ENCODE measurements around the gene TP53AIP1.

TP53AIP1 gene, protein sequence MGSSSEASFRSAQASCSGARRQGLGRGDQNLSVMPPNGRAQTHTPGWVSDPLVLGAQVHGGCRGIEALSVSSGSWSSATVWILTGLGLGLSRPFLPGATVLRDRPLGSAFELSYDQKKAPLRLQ

DNA sequence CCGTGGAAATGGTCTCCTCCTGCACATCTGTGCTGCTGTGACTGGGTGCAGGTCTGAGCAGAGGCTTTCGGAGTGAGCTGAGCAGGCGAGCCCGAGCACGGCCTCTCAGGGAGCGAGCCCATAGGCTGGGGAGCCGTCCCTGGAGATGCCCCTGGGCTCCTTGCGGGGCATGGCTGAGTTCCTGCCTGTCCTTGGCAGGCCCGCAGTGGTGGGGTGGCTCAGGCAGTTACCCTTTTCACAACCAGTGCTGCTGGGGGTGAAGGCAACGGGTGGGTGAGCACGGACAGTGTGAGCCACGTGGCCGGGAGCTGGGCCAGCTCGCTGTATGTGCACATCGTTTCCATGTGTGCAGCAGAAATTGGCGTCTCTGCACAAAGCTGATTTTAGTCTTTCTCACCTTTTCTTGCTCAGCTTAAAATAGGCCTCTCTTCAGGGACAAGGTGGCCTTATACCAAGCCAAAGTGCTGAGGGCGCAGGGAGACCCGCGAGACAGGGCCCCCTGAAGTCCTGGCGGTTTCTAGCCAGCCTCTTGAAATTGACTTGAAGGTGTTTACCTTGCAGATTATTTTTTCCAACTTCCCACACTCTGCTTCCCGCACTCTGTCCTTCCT lies at the start of gene TP53AIP1:
TSS of gene TP53AIP1 (minus strand) at position 55 of the 611 bp plus-strand sequence. CDS start 5,053 bp downstream, outside the sequence.
- DNase-seq, result no peak

DNA sequence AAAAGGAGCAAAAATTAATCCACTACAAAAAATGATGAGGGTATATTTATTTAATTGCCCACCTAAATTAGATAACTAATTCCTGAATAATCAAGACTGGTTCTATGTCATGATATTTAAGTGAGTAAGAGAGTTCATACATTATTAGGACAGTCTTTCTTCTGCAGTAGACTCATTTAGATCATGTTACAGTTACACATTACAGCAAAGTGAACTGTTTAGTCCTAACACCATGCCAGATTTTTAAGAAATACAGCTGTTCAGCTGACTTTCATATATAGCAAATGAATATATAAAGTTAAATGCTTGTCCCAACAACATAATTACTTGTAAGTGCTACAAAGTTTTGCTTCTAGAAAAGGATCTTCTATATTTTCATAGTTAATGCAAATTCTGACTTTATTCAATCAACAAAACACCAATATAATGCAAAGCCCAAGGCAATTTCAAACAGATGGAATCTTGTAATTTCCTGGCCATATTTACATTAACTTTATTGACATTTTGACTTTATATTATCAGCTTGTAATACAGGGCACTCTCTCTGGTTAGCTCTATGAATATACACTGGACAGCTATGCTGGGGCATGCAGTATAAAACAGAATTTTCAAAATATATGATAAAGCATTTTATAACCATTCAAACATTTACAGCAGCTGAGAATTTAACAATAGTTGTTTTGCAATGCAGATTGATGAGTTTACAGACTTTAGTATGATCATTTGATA lies 45.7 kb upstream of the TP53AIP1 start:
- DNase-seq, result no peak

DNA sequence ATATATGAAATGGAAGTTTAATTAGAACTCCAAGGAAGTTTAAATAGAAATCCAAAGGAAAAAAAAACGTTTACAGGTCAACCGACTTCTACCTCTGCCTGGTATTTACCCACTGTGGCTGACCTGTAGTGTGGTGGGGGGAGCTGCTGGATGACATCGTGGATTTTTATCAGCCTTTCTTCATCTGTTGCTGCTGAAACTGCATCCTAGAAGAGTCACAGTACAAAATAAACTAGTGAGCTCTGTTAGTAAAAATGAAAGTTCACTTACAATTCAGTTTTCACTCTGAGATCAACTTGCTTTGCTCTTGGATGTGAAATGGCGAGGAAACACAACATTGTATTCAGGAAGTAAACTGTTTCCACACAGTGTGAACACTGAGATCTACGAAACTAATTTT lies 43.2 kb upstream of the TP53AIP1 start:
- no peak for DNase-seq

DNA sequence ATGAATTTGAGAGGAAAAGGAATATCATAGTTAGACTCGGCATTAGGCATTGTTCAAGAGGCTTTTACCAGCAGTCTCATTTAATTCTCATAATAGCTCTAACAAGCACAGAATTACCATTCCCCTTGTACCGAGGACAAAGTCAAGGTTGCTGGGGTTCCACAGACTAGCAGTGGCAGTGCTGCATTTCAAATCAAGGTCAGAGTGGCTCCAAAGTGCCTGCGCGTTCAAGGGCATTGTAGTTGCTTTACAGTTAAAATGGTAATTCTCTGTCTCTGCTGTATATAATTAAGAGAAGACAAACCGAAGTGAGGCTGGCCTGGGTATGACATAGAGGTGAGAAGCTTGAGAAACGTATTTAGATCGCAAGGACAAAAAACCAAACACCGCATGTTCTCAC lies 40.4 kb upstream of the TP53AIP1 start:
- DNase-seq, result no peak

DNA sequence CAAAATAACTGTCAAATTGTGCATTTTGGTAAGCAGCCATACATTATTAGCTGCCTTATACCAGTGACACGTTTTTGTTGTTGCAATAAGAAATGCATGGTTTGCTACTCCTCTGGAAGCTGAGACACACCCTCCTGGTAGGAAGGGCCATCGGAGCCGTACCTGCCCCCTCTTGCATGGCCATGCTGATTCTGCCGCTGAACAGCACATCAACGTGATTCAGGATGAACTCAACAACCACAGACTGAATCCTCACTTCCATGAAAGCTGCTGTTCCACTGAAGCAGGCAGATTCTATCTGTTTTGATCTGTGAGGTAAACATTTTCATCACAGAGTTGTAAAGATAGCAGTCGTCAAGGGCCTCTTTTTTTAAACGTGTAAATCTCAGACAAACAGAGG lies 38.6 kb upstream of the TP53AIP1 start:
- no peak for DNase-seq

DNA sequence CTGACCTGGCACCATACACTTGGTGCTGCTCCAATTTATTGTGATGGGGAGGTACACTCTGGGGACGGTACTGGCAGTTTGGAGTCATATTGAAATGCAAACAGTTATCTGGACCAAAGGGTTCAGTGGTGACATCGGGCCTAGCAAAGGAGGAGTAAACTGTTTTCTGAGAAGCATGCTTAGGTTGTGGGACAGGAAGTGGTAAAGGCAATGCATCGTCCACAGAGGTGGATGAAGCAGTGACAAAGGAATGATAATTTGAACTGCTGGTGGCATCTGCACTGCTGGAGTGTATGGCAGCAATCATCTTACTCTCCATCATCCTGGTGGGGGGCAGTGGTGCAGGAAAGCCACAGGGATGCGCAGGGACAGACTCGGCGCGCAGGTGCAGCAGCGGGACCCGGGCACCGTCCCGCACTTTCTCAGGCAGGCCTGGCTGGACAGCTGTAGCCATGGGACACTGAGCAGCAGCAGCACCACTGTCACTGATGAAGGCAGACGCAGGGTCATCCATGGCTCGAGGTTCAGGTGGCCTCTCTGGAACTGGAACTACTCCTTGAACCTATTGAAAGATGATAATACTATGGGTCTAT lies 28.0 kb upstream of the TP53AIP1 start:
- no peak for DNase-seq

DNA sequence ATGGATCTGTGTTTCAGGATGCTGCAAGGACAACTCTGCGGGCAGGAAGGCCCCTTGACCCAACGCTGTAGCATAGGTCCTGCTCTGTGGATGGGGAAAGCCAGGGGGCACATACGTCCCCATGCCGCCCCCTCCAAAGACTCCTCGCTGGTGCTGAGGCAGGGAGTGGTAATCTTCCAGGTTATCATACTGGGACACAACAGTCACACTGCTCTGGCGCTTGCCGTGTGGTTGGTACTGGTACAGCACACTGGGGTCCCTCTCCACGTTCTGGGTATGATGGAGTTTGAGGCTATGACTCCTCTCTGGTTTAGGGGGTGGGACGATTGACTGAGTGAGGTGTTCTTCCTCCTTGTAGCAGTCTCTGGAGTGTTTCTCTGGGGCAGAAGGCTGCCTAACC lies 26.2 kb upstream of the TP53AIP1 start:
- no peak for DNase-seq

DNA sequence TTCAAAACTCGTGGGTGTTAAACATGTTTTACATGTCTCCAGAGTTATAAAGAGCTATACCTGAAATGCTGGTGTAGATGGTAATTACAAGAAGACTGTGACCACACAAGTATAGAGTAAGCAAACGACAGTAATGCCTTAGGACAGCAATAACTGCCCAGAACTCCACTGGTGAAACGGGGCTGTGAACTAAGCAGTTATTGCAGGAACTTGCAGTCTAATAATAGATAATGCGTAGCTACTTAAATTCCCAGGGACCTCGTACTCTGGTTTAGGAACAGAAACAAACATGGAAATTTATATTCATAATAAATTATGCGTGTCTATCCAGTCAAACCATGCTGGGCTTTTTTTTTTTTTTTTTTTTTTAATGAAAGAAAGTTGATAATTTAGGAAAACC lies 24.9 kb upstream of the TP53AIP1 start:
- DNase-seq, result no peak

DNA sequence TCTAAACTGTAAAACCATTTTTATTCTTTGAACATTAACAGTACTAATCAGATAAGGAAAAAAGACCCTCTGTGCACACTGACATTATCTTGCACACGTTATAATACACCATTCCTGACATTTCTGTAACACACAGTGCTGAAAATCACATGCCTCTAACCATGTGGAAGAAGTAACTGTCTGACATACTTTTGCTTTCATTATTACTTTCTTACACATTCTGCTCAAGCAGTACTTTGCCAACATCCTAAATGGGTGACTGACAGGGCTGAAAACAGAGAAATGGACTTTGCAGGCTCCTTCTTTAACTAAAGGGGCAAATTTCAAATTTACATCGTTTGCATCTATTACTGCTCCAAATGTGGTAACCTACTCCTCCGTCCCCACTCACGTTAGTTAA lies 22.8 kb upstream of the TP53AIP1 start:
- no peak for DNase-seq

DNA sequence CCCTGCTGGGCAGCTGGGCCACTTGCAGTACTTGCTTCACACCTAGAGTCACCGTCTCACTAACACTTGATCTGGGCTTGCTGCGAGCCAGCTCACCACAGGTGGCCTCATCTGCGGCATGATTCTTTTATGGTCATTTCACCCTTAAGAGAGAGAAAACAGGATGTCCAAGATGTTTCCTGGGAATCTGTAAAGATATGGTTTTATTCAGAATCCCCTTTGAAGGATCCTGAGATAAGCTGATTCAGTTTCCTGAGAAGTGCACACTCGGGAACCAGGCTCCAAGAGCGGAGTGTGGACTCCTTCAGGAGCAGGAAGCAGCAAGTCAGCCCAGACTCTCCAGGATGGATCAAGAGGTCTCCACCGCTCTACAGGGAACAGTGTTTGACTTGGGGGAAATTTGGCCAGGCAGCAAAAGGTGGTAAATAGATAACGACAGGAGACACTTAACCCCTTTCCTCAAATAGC lies 21.8 kb upstream of the TP53AIP1 start:
- DNase-seq, result no peak

DNA sequence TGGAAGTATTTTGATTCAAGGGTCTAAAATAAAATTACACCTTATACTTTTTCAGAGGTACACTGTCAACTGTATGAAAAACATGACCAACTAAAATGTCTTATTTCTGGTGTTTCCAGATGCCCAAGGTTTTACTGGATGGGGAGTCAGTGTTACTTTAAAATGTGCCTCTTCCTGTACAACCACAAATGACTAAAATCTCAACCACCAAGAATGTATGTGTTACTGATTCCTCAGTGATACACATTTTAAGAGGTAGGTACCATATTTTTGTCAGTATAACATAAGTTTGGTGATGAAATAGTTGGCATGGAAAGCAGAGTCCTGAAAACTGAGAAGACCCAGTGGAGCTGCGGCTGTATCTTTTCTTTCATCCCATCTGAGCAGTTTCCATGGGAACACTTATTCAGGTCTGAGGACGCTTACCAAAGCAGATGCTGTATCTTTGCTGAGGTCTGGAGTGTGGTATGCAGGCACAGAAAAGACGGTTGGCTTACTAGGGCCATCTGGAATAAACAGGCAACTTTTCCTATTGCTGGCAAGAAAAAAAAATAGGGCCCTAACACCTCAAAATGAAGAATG lies 21.2 kb upstream of the TP53AIP1 start:
- no peak for DNase-seq

DNA sequence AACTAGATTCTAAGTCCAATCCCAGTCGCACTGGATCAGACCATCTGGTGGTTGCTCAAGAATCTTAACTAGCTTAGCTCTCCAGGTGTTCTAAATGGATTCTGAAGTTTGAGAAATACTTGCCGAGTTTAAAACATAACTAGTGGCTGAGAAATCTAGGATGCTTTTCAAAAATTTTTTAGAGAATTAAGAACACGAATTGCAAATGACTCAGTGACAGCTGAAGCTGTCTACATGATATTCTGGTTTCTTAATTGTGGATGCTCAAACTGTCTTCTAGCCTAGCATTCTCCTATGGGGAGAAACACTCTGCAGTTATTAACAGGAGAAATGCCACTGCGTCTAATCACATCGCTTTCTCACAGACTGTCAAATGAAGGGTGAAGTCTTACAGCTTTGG lies 20.2 kb upstream of the TP53AIP1 start:
- no peak for DNase-seq

DNA sequence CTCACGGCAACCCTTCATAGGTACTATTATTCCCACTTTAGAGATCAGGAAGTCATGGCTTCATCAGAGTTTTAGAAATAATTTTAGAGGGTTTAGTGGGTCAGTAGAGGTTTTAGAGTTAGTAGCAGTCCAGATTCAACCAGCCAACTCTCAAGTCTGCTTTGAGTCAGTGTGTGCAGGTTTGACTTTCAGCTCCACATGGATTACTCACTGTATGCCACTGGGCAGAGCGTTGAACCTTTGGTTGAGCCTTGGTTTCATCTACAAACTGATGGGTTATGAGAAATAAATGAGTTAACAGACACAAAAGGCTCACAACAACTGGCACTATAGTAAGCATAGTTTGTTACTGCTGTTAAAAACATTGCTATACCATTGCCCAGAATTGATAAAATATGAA lies 19.0 kb upstream of the TP53AIP1 start:
- no peak for DNase-seq

DNA sequence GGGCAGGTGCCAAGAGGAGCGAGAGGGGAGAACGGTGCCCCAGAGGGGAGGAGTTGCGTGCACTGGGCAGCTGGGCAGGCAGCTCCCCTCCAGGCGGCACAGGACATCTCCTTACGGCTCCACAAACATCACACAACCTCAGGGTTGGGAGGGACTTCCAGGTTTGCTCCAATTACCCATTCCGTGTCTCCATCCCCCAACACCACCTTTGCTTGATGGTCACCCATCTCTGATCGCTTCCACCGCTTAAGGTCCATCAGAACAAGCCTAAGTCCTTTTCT lies 14.5 kb upstream of the TP53AIP1 start:
- no peak for DNase-seq

DNA sequence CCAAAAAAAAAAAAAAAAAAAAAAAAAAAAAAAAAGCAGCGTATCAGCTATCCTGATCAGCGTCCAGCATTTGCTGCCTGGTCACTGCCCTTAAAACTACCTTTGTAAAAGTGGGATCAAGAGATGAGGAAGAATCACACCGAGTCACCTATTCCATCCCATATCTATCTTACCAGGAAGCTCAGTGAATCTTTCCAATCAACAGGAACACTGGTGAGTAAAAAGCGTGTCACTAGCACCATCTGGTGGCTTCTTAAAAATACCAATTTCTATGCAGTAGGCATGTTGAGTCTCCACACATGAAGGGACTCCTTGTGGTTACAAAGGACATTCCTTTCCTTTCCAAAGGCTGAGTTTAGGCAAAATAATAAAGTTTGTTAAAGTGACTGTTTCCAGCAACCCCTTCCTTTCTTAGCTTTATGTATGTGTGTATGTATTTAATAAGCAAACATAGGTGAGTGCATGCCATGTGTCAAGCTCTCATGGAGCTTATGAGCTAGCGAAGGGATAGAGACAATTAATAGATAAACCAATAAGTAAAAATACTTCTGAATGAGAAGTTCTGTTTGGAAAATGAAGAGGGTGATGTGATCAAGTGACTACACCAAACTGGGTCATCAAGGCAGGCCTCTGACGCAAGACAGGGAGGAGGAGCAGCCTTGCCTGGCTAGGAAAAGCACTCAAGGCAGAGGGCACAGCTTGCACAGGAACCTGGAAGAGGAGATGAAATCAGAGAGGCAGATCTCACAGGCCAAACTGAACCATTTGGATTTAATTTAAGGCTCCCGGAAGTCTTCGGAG lies 13.9 kb upstream of the TP53AIP1 start:
- peak; percentile 79 for DNase-seq

DNA sequence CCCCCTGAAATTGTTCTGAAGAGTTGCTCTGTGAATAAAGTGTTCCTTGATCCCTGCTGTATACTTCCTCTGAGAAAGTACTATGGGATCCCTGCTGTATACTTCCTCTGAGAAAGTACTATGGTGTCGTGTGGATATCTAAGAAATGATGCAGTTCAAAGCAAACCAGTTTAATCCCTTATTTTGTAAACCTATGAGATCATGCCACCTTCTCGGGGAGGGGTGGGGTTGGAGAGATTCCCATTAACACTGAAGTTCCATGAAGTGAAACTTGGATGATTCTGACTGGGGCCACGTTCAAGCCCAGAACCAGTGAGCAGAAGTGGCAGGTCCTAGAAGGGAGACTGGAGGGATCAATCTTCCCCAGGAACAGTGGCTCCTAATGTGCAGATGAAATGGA lies 13.0 kb upstream of the TP53AIP1 start:
- no peak for DNase-seq

DNA sequence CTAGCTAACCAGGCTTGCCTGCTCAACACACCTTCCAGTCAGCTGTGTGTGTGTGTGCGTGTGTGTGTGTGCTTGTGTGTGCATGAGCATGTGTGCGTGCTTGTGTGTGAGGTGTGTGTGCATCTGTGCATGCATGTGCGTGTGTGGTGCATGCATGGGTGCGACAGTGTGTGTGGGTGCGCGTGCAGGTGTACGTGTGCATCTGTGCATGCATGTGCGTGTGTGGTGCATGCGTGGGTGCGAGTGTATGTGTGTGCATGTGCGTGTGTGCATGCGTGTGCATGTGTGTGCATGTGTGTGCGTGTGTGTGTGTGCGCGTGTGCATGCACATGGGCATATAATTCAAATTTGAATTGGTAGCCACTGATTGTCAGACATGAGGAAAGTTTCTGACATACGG lies 10.5 kb upstream of the TP53AIP1 start:
- no peak for DNase-seq

DNA sequence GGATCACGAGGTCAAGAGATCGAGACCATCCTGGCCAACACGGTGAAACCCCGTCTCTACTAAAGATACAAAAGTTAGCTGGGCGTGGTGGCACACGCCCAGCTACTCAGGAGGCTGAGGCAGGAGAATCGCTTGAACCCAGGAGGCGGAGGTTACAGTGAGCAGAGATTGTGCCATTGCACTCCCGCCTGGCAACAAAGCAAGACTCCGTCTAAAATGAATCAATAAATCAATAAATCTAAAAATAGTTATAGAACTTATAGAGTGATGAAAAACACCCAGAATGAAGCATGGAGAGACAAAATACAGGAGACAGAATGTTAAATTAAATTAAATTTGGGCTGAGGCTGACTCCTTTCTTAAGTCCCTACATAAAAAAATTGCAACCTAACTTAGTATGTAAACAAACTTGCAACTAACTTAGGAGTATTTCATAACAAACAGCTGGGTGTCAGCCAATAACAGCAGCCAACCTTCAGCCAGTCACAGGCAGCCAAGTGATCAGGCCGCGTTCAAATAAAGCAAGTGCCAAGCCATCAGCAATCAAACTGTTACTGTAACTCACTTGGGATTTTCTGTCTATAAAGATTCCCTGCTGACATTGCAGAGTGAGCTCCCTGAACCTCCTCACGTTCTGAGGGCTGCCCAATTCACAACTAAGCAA lies 7.3 kb upstream of the TP53AIP1 start:
- no peak for DNase-seq

DNA sequence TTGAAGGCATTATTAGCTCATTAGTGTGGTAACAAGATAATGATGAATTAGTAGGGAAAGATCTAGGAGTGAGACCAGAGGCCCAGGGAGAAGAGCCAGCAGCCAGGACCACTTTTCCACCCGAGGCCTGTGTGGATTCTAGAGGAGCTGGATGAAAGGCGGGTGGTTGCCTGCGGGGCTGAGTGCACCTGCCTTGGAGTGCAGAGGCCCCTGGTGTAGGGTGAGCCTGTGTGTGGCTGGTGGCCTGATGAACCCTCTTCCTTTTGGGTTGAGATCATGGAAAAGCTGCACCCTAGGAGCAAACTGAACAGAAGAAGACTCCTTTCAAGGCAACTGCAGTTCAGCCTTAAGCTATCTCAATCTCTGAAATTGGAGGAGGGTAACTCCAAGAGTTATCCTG lies 5.9 kb upstream of the TP53AIP1 start:
- no peak for DNase-seq

DNA sequence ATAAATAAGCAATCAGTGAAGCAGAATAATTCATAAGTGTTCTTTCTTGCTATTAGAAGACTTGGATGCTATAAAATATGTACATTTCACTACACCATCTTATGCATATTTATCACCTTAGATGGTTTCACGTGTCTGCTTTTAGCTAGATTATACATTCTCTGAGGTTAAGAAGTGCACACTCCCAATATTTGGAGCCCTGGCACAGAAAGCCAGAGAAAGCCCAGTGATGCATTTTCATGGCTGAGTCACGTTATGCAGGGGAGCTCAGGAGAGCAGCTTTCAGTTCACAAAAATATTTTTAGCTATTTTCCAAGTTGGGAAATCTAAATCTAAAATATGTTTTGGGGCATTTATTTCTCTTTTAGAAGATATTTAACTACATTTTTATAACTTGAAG lies 5.1 kb upstream of the TP53AIP1 start:
- DNase-seq, result no peak

DNA sequence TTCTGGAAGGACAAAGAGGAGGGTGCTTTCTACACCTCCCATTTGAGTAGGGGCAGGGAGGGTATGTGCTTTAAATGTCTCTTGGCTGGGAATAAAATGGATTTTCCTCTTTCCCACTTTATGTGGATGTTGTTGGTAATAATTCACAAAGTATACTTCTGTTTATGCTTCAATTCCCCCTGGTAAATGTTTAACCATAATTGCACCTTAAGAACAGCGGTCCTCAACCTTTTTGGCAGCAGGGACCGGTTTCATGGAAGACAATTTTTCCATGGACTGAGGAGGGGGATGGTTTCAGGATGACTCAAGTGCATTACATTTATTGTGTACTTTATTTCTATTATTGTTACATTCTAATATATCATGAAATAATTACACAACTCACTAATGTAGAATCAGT lies 4.0 kb upstream of the TP53AIP1 start:
- DNase-seq, result no peak

DNA sequence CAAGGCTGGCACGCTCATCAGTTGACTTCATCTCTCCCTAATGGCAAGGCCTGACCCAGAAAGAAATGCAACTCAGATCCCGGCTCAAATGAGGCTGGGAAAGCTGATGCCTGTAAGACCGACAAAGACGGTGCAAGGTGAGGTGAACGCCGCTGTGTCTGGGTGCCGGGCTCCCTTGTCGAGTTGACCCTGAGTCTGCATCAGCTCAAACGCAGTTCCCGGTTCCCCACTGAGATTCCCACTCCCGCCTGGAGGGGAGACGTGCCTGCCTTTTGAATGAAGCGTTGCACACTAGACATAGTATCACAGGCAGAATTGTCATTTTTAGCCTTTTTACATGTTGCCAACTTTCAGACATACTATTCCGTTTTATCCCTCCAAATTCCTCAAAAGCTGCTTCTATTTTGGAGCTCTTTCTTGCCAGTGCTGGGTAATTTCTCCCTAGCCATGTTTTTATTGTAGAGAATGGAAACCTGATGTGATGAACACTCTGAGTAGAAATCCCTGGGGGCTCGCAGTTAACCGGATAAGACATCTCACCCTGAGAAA lies 831 bp upstream of the TP53AIP1 start:
- DNase-seq, result no peak
